Effector memory CD4-positive, alpha-beta T cell (primary cell): Measurements from ENCODE around the gene NREP.

Experiments used
- DNase-seq, 3 donors: peaks; one replicate each; pipeline ENCODE4 v3.0.0-alpha.2; 2020
- H3K27ac ChIP-seq: 2 replicates; pipeline ENCODE4 v1.7.0; 2013; ENCODE audit warnings: mild to moderate bottlenecking, low read length, moderate library complexity; ENCODE audit not compliant: insufficient read depth, poor library complexity, severe bottlenecking
- H3K27me3 ChIP-seq: replicated peaks from 2 replicates; pipeline ENCODE4 v1.7.0; 2013; ENCODE audit warnings: mild to moderate bottlenecking, low read length; ENCODE audit not compliant: insufficient read depth, control insufficient read depth, poor library complexity, severe bottlenecking
- H3K36me3 ChIP-seq: 2 replicates; pipeline ENCODE4 v1.7.0; 2013; ENCODE audit warnings: mild to moderate bottlenecking, low read length, moderate library complexity; ENCODE audit not compliant: control insufficient read depth, insufficient read depth
- H3K4me1 ChIP-seq: 2 replicates; pipeline ENCODE4 v1.7.0; 2013; ENCODE audit warnings: low read length, mild to moderate bottlenecking; ENCODE audit not compliant: control insufficient read depth, insufficient read depth, poor library complexity, severe bottlenecking
- H3K4me3 ChIP-seq: 2 replicates; pipeline ENCODE4 v1.7.0; 2013; ENCODE audit warnings: low read length, low read depth, mild to moderate bottlenecking; ENCODE audit not compliant: insufficient read depth, poor library complexity, severe bottlenecking
- H3K9me3 ChIP-seq: 2 replicates; pipeline ENCODE4 v1.7.0; 2013; ENCODE audit warnings: mild to moderate bottlenecking, low read length, moderate library complexity; ENCODE audit not compliant: control insufficient read depth

The NREP gene

DNA sequence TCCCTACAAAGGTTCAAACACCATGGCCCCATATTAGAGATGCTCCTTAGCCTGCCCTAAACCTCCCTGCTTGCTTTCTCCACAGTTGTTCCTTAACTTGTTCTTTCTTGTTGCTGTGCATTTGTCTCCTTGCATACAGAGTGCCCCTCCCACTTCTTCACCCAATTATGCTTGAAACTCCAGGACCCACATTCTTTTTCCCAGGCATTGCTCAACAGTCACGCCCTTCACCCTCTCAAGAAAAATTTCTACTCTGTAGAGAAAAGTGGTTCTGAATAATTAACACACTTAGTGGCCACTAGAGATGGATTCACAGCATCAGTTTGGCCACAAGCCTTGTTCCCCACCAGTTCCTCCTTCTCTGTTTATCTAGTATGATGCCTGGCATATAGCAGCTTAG is 57.7 kb downstream of the NREP start:
- Histone ChIP-seq H3K4me3 (no peak overlapping the region), H3K27me3 (peaks cover 3% of the 10 kb centered on the region), H3K4me1 (no peaks in the 10 kb centered on the region), H3K36me3 (no peaks in the 10 kb centered on the region), H3K9me3 (no peaks in the 10 kb centered on the region), H3K27ac (no peak overlapping the region)
- no peak for DNase-seq

DNA sequence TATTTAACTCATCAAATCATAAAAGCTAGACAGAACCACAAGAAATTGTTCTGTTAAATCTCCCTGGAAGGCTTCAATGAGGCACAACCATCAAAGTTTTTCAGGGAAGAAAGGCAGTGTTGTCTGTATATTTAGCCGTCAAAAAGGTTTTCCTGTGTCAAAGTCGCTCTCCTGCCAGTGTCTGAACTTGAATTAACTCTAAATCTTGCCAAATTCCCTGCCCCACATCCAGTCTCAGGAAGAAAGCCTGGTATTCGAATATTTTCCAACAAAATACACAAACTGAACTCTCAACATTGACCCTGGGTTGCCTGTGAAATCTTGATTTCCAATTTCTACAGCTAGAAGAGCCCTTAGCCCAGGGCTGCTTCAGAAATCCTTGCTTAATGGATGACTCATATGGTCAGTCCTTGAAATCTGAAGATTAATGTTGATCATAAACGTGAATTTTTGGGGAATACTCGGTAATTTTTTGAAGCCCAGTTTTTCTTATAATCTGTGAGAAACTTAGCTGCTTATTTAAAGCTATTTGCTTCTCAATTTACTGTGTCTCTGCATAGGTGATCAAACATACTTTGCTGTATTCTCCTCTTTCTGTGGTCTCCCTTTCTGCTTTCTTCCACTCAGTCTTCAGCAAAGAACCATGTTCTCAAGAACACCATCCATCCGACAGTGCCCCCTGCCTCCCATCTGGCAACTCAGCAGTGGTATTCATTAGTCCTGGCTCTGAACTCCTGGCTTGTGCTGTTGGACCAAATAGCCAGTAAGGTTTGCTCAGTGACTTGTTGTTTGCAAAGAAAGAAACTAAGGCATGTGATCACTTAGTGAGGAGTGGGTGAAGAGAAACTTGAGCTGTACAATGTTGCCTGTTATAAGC is 58.9 kb downstream of the NREP start:
- Histone ChIP-seq H3K9me3 (no peaks in the 10 kb centered on the region), H3K27me3 (peaks cover 3% of the 10 kb centered on the region), H3K4me1 (no peaks in the 10 kb centered on the region), H3K4me3 (no peak overlapping the region), H3K27ac (no peak overlapping the region), H3K36me3 (no peaks in the 10 kb centered on the region)
- no peak for DNase-seq

DNA sequence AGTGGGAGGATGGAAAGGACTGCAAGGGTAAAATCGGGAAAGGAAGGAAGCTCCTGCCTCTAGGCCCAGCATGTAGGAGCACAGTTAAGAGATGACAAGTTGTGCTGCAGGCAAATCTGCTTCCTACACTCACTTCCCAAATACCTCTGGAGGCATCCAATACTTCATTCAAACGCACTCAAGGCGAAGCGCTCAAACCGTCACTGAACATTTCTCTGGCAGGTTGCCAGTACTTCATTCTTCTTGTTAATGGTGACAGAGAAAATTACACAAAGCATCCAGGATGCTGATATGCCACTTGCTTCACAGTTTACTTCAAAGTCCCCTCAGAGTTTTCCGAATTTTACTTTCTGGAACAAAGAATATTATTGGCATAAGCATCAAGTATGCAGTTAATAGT is 59.8 kb downstream of the NREP start:
- Histone ChIP-seq H3K36me3 (no peaks in the 10 kb centered on the region), H3K4me1 (no peaks in the 10 kb centered on the region), H3K4me3 (no peak overlapping the region), H3K27ac (no peak overlapping the region), H3K9me3 (no peaks in the 10 kb centered on the region), H3K27me3 (peaks cover 3% of the 10 kb centered on the region)
- no peak for DNase-seq

DNA sequence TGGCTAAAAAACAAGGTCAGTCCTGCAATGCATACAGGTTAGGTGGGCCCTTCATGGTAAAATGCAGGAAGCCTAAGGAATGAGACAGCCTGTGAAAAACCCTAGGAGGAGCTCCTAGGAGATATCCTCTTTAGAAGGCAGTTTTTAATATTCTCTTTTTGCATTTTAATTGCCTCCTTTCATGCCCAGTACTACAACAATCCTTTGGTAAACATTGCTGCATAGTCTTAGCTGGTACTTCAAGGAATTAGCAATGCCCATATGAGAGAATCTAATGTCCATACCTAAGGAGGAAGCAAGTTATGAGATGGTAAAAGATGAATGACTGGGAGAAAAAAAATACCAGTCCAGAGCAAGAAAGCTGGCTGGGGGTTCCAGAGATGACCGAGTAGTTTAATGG is 61.0 kb downstream of the NREP start:
- H3K36me3 ChIP-seq: no peaks in the 10 kb centered on the region
- no peaks in the 10 kb centered on the region for H3K4me1 ChIP-seq
- no peaks in the 10 kb centered on the region for H3K9me3 ChIP-seq
- no peak overlapping the region for H3K4me3 ChIP-seq
- H3K27ac ChIP-seq: no peak overlapping the region
- DNase-seq: no peak
- peaks cover 3% of the 10 kb centered on the region for H3K27me3 ChIP-seq

DNA sequence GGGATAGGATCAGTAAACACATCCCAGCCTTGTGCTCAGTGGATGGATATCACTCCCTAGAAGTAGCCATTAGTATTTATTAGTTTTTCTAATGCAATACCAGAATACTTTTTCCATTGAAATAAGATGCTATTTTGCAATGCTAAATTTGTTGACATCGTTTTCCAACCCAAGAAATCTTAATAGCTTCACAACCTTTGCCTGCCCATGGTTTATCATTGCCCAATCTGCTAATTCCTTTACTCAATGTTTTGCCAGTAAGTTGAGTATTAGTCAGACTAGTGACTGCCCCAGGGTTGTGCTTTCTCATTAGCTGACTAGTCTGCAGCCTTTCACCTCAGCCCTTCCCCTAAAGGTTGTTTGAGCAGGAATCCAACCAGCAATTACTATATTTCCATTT is 62.9 kb downstream of the NREP start:
- no peak for DNase-seq
- peaks cover under 1% of the 10 kb centered on the region for H3K27me3 ChIP-seq

DNA sequence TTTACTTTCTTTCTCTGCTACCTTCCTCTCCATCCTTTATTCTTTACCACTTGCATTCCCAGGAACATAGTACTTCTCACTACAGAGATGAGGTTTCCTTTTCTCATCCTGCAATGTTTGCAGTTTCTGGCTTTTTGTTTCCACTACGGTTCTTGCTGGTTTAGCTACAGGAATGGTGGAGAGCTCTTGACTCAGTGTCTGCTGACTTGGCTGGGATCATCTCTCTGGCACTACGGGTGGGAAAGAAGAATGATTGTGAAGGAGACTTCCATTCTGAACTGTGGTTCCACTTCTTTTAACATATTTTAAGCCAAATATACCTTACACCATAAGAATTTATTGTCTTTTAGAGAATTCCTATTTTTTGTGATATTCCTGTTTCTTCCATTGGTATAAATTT is 65.1 kb downstream of the NREP start:
- Histone ChIP-seq H3K27me3 (no peaks in the 10 kb centered on the region), H3K9me3 (no peaks in the 10 kb centered on the region), H3K4me1 (no peaks in the 10 kb centered on the region), H3K4me3 (no peak overlapping the region), H3K27ac (no peak overlapping the region), H3K36me3 (no peaks in the 10 kb centered on the region)
- no peak for DNase-seq

More for the DNA sequence above, 62.9 kb downstream of the NREP start:
- Histone ChIP-seq H3K9me3 (no peaks in the 10 kb centered on the region), H3K36me3 (no peaks in the 10 kb centered on the region), H3K4me3 (no peak overlapping the region), H3K4me1 (no peaks in the 10 kb centered on the region), H3K27ac (no peak overlapping the region)

DNA sequence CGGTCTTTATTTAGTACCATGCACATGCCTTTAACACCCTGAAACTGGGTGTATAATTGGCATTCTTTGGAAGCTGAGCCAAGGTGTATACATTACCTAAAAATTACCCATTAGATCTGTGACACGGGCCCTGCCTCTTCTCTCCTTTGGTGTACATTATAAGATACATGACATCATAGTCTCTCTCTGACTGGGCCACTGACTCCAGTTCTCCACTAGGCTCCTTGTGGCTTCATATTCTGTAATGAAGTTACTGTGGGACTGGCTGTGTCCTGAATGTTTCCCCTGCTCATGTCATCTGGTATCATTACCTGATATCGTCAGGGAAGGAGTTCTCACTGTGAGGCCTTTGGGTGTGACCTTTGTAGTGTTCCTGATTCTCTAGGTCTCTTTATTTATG is 65.5 kb downstream of the NREP start:
- H3K36me3 ChIP-seq: no peaks in the 10 kb centered on the region
- no peaks in the 10 kb centered on the region for H3K9me3 ChIP-seq
- H3K4me1 ChIP-seq: no peaks in the 10 kb centered on the region
- no peak overlapping the region for H3K4me3 ChIP-seq
- no peaks in the 10 kb centered on the region for H3K27me3 ChIP-seq
- no peak for DNase-seq
- H3K27ac ChIP-seq: no peak overlapping the region

DNA sequence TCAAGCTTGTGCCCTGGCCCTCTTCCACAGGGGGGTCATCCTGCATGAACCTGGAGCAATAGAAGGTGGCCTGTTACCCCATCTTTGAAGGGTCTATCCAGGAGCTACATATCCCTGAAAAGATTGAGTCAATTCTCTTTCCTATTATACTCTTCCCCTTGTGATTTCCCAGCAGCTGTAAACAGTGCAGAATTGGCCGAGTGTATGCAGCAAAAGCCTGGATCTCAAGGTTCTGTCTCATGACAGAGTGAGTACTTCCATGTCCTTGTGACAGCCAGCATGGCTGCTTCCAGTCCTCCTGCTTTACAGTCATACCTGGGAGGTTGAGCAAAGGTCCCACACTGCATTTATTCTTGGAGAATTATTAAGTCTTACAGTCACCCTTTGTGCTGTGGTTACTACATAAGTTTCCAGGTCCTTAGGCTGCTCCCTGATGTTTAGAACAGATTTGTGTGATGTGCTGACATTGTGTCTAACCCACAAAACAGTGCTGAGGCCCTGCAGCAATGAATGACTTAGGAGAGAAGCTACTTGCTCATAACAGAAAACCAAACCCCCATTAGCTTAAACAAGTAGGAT is 67.5 kb downstream of the NREP start:
- no peak for DNase-seq
- Histone ChIP-seq H3K27me3 (no peaks in the 10 kb centered on the region), H3K4me1 (no peaks in the 10 kb centered on the region), H3K27ac (no peak overlapping the region), H3K4me3 (no peak overlapping the region), H3K9me3 (no peaks in the 10 kb centered on the region), H3K36me3 (no peaks in the 10 kb centered on the region)

DNA sequence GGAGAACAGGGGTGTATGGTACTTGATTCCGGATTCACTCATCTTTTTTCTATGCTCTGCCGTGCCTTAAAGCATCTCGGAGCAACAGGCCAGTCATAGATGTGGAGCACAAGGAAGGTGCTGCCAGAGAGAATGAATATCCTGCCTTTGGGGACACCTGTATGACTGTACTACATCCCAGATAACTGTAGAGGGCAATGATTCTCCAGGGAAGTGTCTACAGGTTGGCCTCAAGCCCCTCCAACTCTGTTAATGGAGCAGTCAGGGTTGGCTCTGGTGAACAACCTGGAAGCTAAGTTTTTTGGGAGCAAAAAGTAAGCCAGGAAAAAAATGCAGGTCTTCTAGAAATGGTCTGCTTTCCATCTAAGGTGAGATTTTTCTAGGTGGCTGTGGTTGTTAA is 71.0 kb downstream of the NREP start:
- H3K27me3 ChIP-seq: no peaks in the 10 kb centered on the region
- H3K27ac ChIP-seq: no peak overlapping the region
- no peaks in the 10 kb centered on the region for H3K36me3 ChIP-seq
- H3K4me1 ChIP-seq: no peaks in the 10 kb centered on the region
- H3K4me3 ChIP-seq: no peak overlapping the region
- no peaks in the 10 kb centered on the region for H3K9me3 ChIP-seq
- no peak for DNase-seq

DNA sequence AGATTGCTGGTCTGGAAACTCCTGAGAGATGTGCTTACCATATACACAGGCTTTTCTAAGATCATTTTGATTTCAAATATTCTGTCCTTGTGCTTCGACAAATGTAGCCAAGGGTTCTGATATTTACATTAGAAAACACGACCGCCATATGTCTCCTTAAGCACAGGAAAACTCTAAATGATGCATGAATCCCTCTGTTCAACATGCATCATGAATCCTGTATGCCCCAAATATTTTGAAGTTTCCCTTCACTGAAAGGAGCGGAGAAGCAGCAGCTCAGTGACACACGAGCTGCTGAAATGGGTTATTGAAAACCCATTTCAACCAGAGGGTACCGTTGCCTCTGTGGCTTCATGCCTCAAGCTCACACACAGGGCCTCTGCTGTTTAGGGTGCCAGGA is 74.4 kb downstream of the NREP start:
- Histone ChIP-seq H3K4me1 (no peaks in the 10 kb centered on the region), H3K27ac (no peak overlapping the region), H3K36me3 (no peaks in the 10 kb centered on the region), H3K9me3 (no peaks in the 10 kb centered on the region), H3K4me3 (no peak overlapping the region), H3K27me3 (no peaks in the 10 kb centered on the region)
- DNase-seq: no peak
